Tibial artery (tissue), 4 donors: ENCODE results near the gene PRAMEF25.
"Not testable (repeated sequence)": the region's sequence is repeated elsewhere in the genome, so short reads cannot be mapped to it uniquely, and the experiment has no call there.

Source experiments
- DNase-seq, 2 donors: peaks; one replicate each; pipeline ENCODE4 v3.0.0-alpha.2; 2019
- H3K27ac ChIP-seq, 2 donors: fragments of 200-600 bp; sonication (generic) in 1 of 2; 1 replicate in 1 of 2; 2 replicates in 1 of 2; pipeline ENCODE4 v1.5.1; 2018 to 2019; ENCODE audit warnings: mild to moderate bottlenecking in 1 of 2
- H3K27me3 ChIP-seq, 2 donors: fragments of 200-600 bp; sonication (generic) in 1 of 2; one replicate each; pipeline versions ENCODE4 v1.5.1 to v1.6.0; 2016 to 2019
- H3K36me3 ChIP-seq, 3 donors: fragments of 200-600 bp; sonication (generic) in 2 of 3; one replicate each; pipeline ENCODE4 v1.5.1; 2016 to 2019; ENCODE audit warnings: mild to moderate bottlenecking in 2 of 3
- H3K4me1 ChIP-seq, 4 donors: fragments of 200-600 bp; sonication (generic) in 2 of 4; 1 replicate in 3 of 4; 2 replicates in 1 of 4; pipeline ENCODE4 v1.5.1; 2016 to 2019
- H3K4me3 ChIP-seq, 2 donors: fragments of 200-600 bp; sonication (generic) in 1 of 2; 1 replicate in 1 of 2; 2 replicates in 1 of 2; pipeline ENCODE4 v1.5.1; 2018 to 2019; ENCODE audit warnings: mild to moderate bottlenecking in 2 of 2
- H3K9me3 ChIP-seq, 3 donors: fragments of 200-600 bp; sonication (generic) in 1 of 3; one replicate each; pipeline ENCODE4 v1.5.1; 2016 to 2019
- intact Hi-C: fragments of 100-400 bp; cut with DNase I; formaldehyde crosslinking; loops from one replicate; pipeline ENCODE4 v1.15.0; 2023; ENCODE audit warnings: low total_unique reads

Gene PRAMEF25

GRCh38 chr1:13070474-13070873 lies at the start of gene PRAMEF25:
PRAMEF25 (plus strand) TSS chr1:13070774; CDS start chr1:13073694, 2,920 bp downstream.
- H3K4me3 ChIP-seq, intact Hi-C loops, H3K4me1 ChIP-seq, H3K27ac ChIP-seq, H3K36me3 ChIP-seq, H3K27me3 ChIP-seq, DNase-seq, H3K9me3 ChIP-seq: not testable (repeated sequence)

- H3K9me3 ChIP-seq, H3K27ac ChIP-seq, H3K4me1 ChIP-seq, DNase-seq, intact Hi-C loops, H3K4me3 ChIP-seq, H3K36me3 ChIP-seq, H3K27me3 ChIP-seq: not testable (repeated sequence)
Measured at GRCh38 chr1:13056475-13056874, 14.1 kb upstream of the PRAMEF25 start, which contains the start of gene PRAMEF27. PRAMEF27 (minus strand) TSS chr1:13056575; CDS start chr1:13053659, 2,916 bp downstream.

- H3K4me3 ChIP-seq, H3K9me3 ChIP-seq, H3K4me1 ChIP-seq, H3K27me3 ChIP-seq, H3K36me3 ChIP-seq, H3K27ac ChIP-seq, DNase-seq, intact Hi-C loops: not testable (repeated sequence)
Measured at GRCh38 chr1:13116754-13117153, 46.2 kb downstream of the PRAMEF25 start, which contains the start of gene HNRNPCL2. HNRNPCL2 (minus strand) TSS chr1:13116854; CDS start chr1:13116400, 454 bp downstream.
